HepG2 (cell line): ENCODE data around the gene DDX43. TPM values are rescaled to one million over a fixed set of nuclear protein-coding genes. Genes with fewer than 3 reads are reported as not detected.

Experiments
- AGO2 ChIP-seq: fragments of 200-400 bp; formaldehyde crosslinking; optimal IDR thresholded peaks from 2 replicates; pipeline ENCODE3; 2017; ENCODE audit warnings: mild to moderate bottlenecking, low read depth, low read length, moderate library complexity
- CREB1 ChIP-seq, 2 experiments: fragments of 450-650 bp in 1 of 2; IDR thresholded peaks; 2 replicates each; pipeline ENCODE4 v1.6.1; 2016 to 2017; ENCODE audit warnings: control low read depth in 1 of 2, mild to moderate bottlenecking in 1 of 2, missing compliant biosample characterization in 1 of 2, missing genetic modification characterization in 1 of 2
- HNRNPLL ChIP-seq: fragments of 200-400 bp; formaldehyde crosslinking; IDR thresholded peaks from 2 replicates; pipeline ENCODE4 v1.6.1; 2017; ENCODE audit warnings: mild to moderate bottlenecking, low read depth, low read length; ENCODE audit not compliant: poor library complexity, severe bottlenecking
- HOXA3 ChIP-seq: sonication (generic); formaldehyde crosslinking; IDR thresholded peaks from 2 replicates; pipeline ENCODE4 v1.5.0; 2020; ENCODE audit warnings: missing genetic modification reagents
- MAFF ChIP-seq: IDR thresholded peaks from 2 replicates; pipeline ENCODE4 v1.6.1; 2011; ENCODE audit warnings: low read depth, low read length, improper control_type of control experiment
- MTA1 ChIP-seq: sonication (generic); formaldehyde crosslinking; IDR thresholded peaks from 2 replicates; pipeline ENCODE4 v1.4.0; 2020; ENCODE audit warnings: missing genetic modification reagents, mild to moderate bottlenecking, borderline replicate concordance
- MYC ChIP-seq: sonication (generic); formaldehyde crosslinking; IDR thresholded peaks from 2 replicates; pipeline ENCODE4 v1.9.0; 2021; ENCODE audit warnings: missing genetic modification reagents, borderline replicate concordance
- RNF2 ChIP-seq: fragments of 450-650 bp; conservative IDR thresholded peaks from 2 replicates; pipeline ENCODE4 v1.6.1; 2016; ENCODE audit warnings: low read depth
- U2AF1 ChIP-seq: fragments of 200-400 bp; formaldehyde crosslinking; optimal IDR thresholded peaks from 2 replicates; pipeline ENCODE3; 2017; ENCODE audit warnings: mild to moderate bottlenecking, low read depth, low read length
- ZBTB42 ChIP-seq: sonication (generic); formaldehyde crosslinking; IDR thresholded peaks from 2 replicates; pipeline ENCODE4 v1.5.0; 2020; ENCODE audit warnings: mild to moderate bottlenecking, missing genetic modification reagents
- ZNF264 ChIP-seq: sonication (generic); formaldehyde crosslinking; IDR thresholded peaks from 2 replicates; pipeline ENCODE4 v1.4.0; 2020; ENCODE audit warnings: missing genetic modification reagents
- ZNF292 ChIP-seq: sonication (generic); formaldehyde crosslinking; IDR thresholded peaks from 2 replicates; pipeline ENCODE4 v1.8.1; 2022; ENCODE audit warnings: mild to moderate bottlenecking, low read depth, missing genetic modification reagents, borderline replicate concordance
- ZNF605 ChIP-seq: sonication (generic); formaldehyde crosslinking; IDR thresholded peaks from 2 replicates; pipeline ENCODE4 v1.8.0; 2022; ENCODE audit warnings: mild to moderate bottlenecking, missing genetic modification reagents
- ZSCAN21 ChIP-seq: sonication (generic); formaldehyde crosslinking; IDR thresholded peaks from 2 replicates; pipeline ENCODE4 v1.8.0; 2022; ENCODE audit warnings: mild to moderate bottlenecking, missing genetic modification reagents, moderate library complexity, borderline replicate concordance
- ZSCAN29 ChIP-seq: sonication (generic); formaldehyde crosslinking; conservative IDR thresholded peaks from 2 replicates; pipeline ENCODE4 v1.4.0; 2020; ENCODE audit warnings: mild to moderate bottlenecking, missing genetic modification reagents
- polyA plus RNA-seq, 8 experiments: library from polyadenylated mRNA; depleted of rRNA in 3 of 8; stranded (reverse) in 7 of 8; unstranded in 1 of 8; fragments of >200 nt; fragmentation: Illumina TruSeq in 4 of 8; extraction: Trizol in 4 of 8; gene quantifications; 2 replicates each; pipeline versions ENCODE4 v1.2.1 to v1.2.3, GENCODE V29; 2011 to 2016; ENCODE audit warnings: low read depth in 4 of 8, missing spikeins in 1 of 8, mixed read lengths in 1 of 8; ENCODE audit not compliant: insufficient read depth in 1 of 8
- total RNA-seq, 5 experiments: library from RNA; depleted of rRNA; stranded (reverse); fragments of >200 nt; fragmentation: Illumina TruSeq; extraction: Trizol; gene quantifications; 2 replicates each; pipeline ENCODE4 v1.2.3, GENCODE V29; 2016; ENCODE audit warnings: low read depth in 1 of 5
- TF ChIP-seq, protein P1 (sequence below): sonication (generic); formaldehyde crosslinking; IDR thresholded peaks from 2 replicates; pipeline ENCODE4 v1.4.0; 2020; ENCODE audit warnings: missing genetic modification reagents, borderline replicate concordance
- TF ChIP-seq, protein P2 (sequence below): sonication (generic); formaldehyde crosslinking; IDR thresholded peaks from 2 replicates; pipeline ENCODE4 v1.5.0; 2020; ENCODE audit warnings: mild to moderate bottlenecking, missing genetic modification reagents
- TF ChIP-seq, protein P3 (sequence below): IDR thresholded peaks from 2 replicates; pipeline ENCODE4 v1.6.1; 2012; ENCODE audit warnings: inconsistent platforms
- TF ChIP-seq, protein P4 (sequence below): IDR thresholded peaks from 2 replicates; pipeline ENCODE4 v1.6.1; 2012; ENCODE audit warnings: low read depth, low read length, improper control_type of control experiment

Gene DDX43
- total and polyA plus RNA-seq, 2 of the 13 experiments (the other 11 are each of a cell fraction or from before 2014, with no cell fraction given), result not detected

DNA sequence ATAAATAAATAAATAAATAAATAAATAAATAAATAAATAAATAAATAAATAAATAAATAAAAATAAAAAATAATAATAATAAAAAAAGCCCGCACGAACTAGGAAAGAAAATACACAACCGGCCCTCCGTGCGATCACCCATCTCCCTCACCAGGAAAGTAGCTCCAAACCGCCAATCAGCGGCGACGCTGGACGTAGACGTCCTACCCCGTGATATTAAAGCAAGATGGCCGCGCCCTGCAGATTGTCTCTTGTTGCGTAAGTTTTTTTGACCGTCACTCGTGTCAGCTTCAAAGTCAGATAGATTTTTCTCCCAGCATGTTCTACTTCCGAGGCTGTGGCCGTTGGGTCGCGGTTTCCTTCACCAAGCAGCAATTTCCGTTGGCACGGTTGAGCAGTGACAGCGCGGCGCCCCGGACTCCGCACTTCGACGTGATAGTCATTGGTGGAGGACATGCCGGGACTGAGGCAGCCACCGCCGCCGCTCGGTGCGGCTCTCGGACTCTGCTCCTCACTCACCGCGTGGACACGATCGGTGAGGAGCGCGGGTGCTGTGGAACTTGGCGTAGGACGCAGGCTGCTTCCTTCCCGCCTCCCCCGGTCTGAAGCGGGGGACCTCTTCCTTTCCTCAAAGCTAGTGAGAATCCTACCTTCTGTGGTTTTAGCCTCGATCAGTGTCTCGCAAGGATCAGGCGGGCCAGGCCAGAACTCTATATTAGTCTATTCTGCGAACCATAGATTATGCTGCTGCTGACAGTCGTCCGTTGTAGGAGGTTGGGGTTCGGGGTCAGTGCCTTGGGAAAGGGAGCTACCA, 67.1 kb downstream of the DDX43 start, which contains the start of gene MTO1 (continued):
- TF ChIP-seq HOXA3 (CRISPR knock-in tag), result peak; percentile 90
- TF ChIP-seq AGO2, result peak; percentile 43
- TF ChIP-seq, protein P1, sequence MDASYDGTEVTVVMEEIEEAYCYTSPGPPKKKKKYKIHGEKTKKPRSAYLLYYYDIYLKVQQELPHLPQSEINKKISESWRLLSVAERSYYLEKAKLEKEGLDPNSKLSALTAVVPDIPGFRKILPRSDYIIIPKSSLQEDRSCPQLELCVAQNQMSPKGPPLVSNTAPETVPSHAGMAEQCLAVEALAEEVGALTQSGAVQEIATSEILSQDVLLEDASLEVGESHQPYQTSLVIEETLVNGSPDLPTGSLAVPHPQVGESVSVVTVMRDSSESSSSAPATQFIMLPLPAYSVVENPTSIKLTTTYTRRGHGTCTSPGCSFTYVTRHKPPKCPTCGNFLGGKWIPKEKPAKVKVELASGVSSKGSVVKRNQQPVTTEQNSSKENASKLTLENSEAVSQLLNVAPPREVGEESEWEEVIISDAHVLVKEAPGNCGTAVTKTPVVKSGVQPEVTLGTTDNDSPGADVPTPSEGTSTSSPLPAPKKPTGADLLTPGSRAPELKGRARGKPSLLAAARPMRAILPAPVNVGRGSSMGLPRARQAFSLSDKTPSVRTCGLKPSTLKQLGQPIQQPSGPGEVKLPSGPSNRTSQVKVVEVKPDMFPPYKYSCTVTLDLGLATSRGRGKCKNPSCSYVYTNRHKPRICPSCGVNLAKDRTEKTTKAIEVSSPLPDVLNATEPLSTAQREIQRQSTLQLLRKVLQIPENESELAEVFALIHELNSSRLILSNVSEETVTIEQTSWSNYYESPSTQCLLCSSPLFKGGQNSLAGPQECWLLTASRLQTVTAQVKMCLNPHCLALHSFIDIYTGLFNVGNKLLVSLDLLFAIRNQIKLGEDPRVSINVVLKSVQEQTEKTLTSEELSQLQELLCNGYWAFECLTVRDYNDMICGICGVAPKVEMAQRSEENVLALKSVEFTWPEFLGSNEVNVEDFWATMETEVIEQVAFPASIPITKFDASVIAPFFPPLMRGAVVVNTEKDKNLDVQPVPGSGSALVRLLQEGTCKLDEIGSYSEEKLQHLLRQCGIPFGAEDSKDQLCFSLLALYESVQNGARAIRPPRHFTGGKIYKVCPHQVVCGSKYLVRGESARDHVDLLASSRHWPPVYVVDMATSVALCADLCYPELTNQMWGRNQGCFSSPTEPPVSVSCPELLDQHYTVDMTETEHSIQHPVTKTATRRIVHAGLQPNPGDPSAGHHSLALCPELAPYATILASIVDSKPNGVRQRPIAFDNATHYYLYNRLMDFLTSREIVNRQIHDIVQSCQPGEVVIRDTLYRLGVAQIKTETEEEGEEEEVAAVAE (CRISPR knock-in tag), result no peak
- TF ChIP-seq MYC (CRISPR knock-in tag), result peak; percentile 85; the same call in 1 of the 2 replicates
- TF ChIP-seq ZNF264 (CRISPR knock-in tag), result peak; percentile 60
- TF ChIP-seq U2AF1, result no peak
- TF ChIP-seq ZNF292 (CRISPR knock-in tag), result peak; percentile 32; the same call in 1 of the 2 replicates
- TF ChIP-seq MAFF, result no peak
- TF ChIP-seq, protein P2, sequence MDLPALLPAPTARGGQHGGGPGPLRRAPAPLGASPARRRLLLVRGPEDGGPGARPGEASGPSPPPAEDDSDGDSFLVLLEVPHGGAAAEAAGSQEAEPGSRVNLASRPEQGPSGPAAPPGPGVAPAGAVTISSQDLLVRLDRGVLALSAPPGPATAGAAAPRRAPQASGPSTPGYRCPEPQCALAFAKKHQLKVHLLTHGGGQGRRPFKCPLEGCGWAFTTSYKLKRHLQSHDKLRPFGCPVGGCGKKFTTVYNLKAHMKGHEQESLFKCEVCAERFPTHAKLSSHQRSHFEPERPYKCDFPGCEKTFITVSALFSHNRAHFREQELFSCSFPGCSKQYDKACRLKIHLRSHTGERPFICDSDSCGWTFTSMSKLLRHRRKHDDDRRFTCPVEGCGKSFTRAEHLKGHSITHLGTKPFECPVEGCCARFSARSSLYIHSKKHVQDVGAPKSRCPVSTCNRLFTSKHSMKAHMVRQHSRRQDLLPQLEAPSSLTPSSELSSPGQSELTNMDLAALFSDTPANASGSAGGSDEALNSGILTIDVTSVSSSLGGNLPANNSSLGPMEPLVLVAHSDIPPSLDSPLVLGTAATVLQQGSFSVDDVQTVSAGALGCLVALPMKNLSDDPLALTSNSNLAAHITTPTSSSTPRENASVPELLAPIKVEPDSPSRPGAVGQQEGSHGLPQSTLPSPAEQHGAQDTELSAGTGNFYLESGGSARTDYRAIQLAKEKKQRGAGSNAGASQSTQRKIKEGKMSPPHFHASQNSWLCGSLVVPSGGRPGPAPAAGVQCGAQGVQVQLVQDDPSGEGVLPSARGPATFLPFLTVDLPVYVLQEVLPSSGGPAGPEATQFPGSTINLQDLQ (CRISPR knock-in tag), result 0 out of 2 replicates have a peak, but pooled peaks have one; percentile 61
- 0 out of 2 replicates have a peak, but pooled peaks have one; percentile 75 for TF ChIP-seq MTA1
- no peak for TF ChIP-seq ZBTB42 (CRISPR knock-in tag)
- TF ChIP-seq ZSCAN21, result no peak; the same call in 1 of the 2 replicates
- TF ChIP-seq CREB1 (IDR thresholded peaks at IDR 0.05), result peak; percentile 48; the same call in 1 of the 2 replicates
- peak; percentile 50; the same call in 1 of the 2 replicates for TF ChIP-seq CREB1 (CRISPR knock-in tag; IDR thresholded peaks at IDR 0.05)
- peak; percentile 72; the same call in 1 of the 2 replicates for TF ChIP-seq ZNF605 (CRISPR knock-in tag)
- no peak for TF ChIP-seq RNF2
- TF ChIP-seq, protein P3, sequence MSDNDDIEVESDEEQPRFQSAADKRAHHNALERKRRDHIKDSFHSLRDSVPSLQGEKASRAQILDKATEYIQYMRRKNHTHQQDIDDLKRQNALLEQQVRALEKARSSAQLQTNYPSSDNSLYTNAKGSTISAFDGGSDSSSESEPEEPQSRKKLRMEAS, result peak; percentile 86
- TF ChIP-seq HNRNPLL, result peak; percentile 56
- TF ChIP-seq ZSCAN29 (CRISPR knock-in tag), result no peak
- TF ChIP-seq, protein P4, sequence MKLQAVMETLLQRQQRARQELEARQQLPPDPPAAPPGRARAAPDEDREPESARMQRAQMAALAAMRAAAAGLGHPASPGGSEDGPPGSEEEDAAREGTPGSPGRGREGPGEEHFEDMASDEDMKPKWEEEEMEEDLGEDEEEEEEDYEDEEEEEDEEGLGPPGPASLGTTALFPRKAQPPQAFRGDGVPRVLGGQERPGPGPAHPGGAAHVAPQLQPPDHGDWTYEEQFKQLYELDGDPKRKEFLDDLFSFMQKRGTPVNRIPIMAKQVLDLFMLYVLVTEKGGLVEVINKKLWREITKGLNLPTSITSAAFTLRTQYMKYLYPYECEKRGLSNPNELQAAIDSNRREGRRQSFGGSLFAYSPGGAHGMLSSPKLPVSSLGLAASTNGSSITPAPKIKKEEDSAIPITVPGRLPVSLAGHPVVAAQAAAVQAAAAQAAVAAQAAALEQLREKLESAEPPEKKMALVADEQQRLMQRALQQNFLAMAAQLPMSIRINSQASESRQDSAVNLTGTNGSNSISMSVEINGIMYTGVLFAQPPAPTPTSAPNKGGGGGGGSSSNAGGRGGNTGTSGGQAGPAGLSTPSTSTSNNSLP, result peak; percentile 87
